Neutrophil (primary cell): ENCODE measurements around the gene SLC47A1.

Experiments used
- H3K27ac ChIP-seq: fragments of 200-600 bp; sonication (generic); 2 replicates; pipeline ENCODE4 v1.5.1; 2016; ENCODE audit warnings: mild to moderate bottlenecking, moderate library complexity
- H3K27me3 ChIP-seq: fragments of 200-600 bp; sonication (generic); 2 replicates; pipeline ENCODE4 v1.6.0; 2016; ENCODE audit warnings: mild to moderate bottlenecking
- H3K36me3 ChIP-seq: fragments of 200-600 bp; sonication (generic); 2 replicates; pipeline ENCODE4 v1.5.1; 2017
- H3K4me1 ChIP-seq, 2 experiments: fragments of 200-600 bp in 1 of 2; sonication (generic) in 1 of 2; 1 replicate in 1 of 2; 2 replicates in 1 of 2; pipeline versions ENCODE4 v1.5.1 to v1.6.1; 2013 to 2016; ENCODE audit warnings: low read depth in 1 of 2, low read length in 1 of 2, mild to moderate bottlenecking in 1 of 2, moderate library complexity in 1 of 2; ENCODE audit not compliant: control insufficient read depth in 1 of 2, insufficient read depth in 1 of 2
- H3K4me3 ChIP-seq, 2 experiments: fragments of 200-600 bp in 1 of 2; sonication (generic) in 1 of 2; 1 replicate in 1 of 2; 2 replicates in 1 of 2; pipeline ENCODE4 v1.5.1; 2013 to 2016; ENCODE audit warnings: low read depth in 1 of 2, low read length in 1 of 2, mild to moderate bottlenecking in 1 of 2, moderate library complexity in 1 of 2
- H3K9me3 ChIP-seq: fragments of 200-600 bp; sonication (generic); 2 replicates; pipeline ENCODE4 v1.5.1; 2016
- CTCF ChIP-seq: fragments of 200-600 bp; sonication (generic); IDR thresholded peaks from 2 replicates; pipeline ENCODE4 v1.5.1; 2016; ENCODE audit warnings: antibody characterized with exemption

The SLC47A1 gene

DNA sequence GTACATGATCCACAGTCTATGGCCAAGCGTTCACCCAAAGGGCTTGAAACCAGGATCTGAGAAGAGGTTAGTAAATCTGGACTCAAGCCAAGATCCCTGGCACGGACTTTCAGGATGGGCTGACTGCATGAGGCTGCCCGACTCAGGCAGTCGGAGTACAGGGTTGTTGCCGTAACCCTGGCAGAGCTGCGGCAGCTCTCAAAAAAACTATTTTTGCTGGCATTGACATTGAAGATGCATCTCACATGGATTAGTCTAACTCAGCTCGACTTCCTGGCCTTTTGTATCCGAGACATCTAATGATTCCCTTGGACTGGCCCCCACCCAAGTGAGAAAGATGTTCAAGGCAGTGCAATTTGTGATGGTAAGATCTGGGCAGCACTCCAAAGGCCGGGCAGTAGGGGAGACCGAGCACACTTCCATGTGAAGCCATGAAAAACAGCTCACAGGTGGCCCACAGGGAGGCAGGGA, 6.2 kb downstream of the SLC47A1 start:
- no peak overlapping the region for H3K4me3 ChIP-seq
- no peak for TF ChIP-seq CTCF
- peaks cover 8% of the 10 kb centered on the region for H3K27me3 ChIP-seq
- no peak overlapping the region for H3K27ac ChIP-seq
- H3K4me1 ChIP-seq: peaks cover 9 to 12% of the 10 kb centered on the region in 2 experiments
- no peaks in the 10 kb centered on the region for H3K9me3 ChIP-seq
- no peaks in the 10 kb centered on the region for H3K36me3 ChIP-seq

GRCh38 chr17:19540706-19541370, 7.2 kb downstream of the SLC47A1 start:
- Histone ChIP-seq H3K4me1 (peaks cover 11 to 14% of the 10 kb centered on the region in 2 experiments), H3K9me3 (no peaks in the 10 kb centered on the region), H3K27ac (no peak overlapping the region), H3K36me3 (no peaks in the 10 kb centered on the region), H3K4me3 (no peak overlapping the region), H3K27me3 (no peaks in the 10 kb centered on the region)
- TF ChIP-seq CTCF: no peak

- Histone ChIP-seq H3K27me3 (no peaks in the 10 kb centered on the region), H3K4me1 (peaks cover 11 to 14% of the 10 kb centered on the region in 2 experiments), H3K9me3 (no peaks in the 10 kb centered on the region), H3K36me3 (no peaks in the 10 kb centered on the region), H3K27ac (no peak overlapping the region), H3K4me3 (no peak overlapping the region)
- no peak for TF ChIP-seq CTCF
Observed at GRCh38 chr17:19541445-19541844, 7.8 kb downstream of the SLC47A1 start.

DNA sequence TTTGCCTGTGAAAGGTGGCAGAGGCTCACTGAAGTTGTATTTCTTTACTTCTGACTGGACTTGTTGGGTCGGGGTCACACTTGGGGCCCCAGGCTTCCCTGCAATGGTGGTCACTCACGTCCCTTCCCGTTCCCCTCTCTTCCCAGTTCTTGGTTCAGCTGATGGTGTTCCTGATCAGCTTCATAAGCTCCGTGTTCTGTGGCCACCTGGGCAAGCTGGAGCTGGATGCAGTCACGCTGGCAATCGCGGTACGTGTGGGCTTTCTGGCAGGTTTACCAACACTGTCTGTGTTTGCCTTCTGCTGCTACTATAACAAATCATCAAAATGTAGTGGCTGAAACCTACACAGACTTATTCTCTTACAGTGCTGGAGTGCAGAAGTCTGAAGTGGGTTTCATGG, 8.6 kb downstream of the SLC47A1 start:
- no peak for TF ChIP-seq CTCF
- H3K27ac ChIP-seq: no peak overlapping the region
- H3K4me3 ChIP-seq: no peak overlapping the region
- no peaks in the 10 kb centered on the region for H3K36me3 ChIP-seq
- peaks cover 11 to 14% of the 10 kb centered on the region in 2 experiments for H3K4me1 ChIP-seq
- H3K9me3 ChIP-seq: no peaks in the 10 kb centered on the region
- no peaks in the 10 kb centered on the region for H3K27me3 ChIP-seq

DNA sequence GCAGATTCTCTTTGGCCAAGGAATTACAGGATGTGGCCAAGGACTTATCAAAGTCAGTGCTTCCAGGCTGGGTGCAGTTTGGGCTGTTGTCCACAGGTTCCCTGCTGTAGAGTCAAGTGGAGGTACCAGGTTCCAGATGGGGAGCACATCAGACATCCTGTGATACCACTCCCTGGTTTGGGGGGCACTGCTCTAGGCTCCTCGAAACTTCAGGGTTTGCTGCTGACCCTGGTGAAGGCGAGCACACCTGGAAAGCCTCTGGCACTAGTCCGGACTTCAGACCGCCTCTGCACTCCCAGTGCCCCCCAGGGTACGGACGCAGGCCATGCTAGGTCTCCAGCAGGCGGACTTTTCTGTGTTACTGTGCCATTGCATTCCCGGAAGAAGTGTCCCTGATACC, 10.7 kb downstream of the SLC47A1 start:
- Histone ChIP-seq H3K27me3 (no peaks in the 10 kb centered on the region), H3K4me1 (peaks cover 4 to 6% of the 10 kb centered on the region in 2 experiments), H3K36me3 (no peaks in the 10 kb centered on the region), H3K27ac (no peak overlapping the region), H3K9me3 (no peaks in the 10 kb centered on the region), H3K4me3 (no peak overlapping the region)
- no peak for TF ChIP-seq CTCF
